NB4 (cell line): Measurements from ENCODE around the gene ITM2C.

Source experiments
- CTCF ChIP-seq: IDR thresholded peaks from one replicate; pipeline ENCODE4 v1.5.1; 2012; ENCODE audit warnings: low read depth, low read length
- POLR2A ChIP-seq: IDR thresholded peaks from 2 replicates; pipeline ENCODE4 v1.6.1; 2011; ENCODE audit warnings: mild to moderate bottlenecking; ENCODE audit not compliant: insufficient read length; ENCODE audit errors: extremely low read depth

- TF ChIP-seq POLR2A (no peak), CTCF (no peak)
These were observed 57.3 kb downstream of the ITM2C start for GRCh38 chr2:230921806-230922595.
